SK-N-SH treated with all-trans-retinoic acid at 6 μM for 48 hours (cell line): ENCODE results near the gene CSH1.

ENCODE experiments used
- TOX ChIP-seq: fragments of 250-450 bp; sonication (Bioruptor Pico); IDR thresholded peaks from 2 replicates; pipeline ENCODE4 v1.8.0; 2021; ENCODE audit warnings: mild to moderate bottlenecking, moderate library complexity, borderline replicate concordance
- ZNF8 ChIP-seq: fragments of 450-650 bp; formaldehyde crosslinking; IDR thresholded peaks from 2 replicates; pipeline ENCODE4 v1.5.0; 2020; ENCODE audit warnings: mild to moderate bottlenecking, moderate library complexity

GRCh38 chr17:63859257-63859656 is 37.1 kb downstream of the CSH1 start:
- TF ChIP-seq ZNF8 (no peak), TOX (no peak)
